ENCODE measurements around the gene CACNG1. TPM values are rescaled to one million over a fixed set of nuclear protein-coding genes. Genes with fewer than 3 reads are reported as not detected.

CACNG1 gene, protein sequence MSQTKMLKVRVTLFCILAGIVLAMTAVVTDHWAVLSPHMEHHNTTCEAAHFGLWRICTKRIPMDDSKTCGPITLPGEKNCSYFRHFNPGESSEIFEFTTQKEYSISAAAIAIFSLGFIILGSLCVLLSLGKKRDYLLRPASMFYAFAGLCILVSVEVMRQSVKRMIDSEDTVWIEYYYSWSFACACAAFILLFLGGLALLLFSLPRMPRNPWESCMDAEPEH
- 0.11 to 0.37 TPM in 2 of 5 replicates, not detected in the others for total RNA-seq (2022; extraction: Qiagen RNA extraction; ENCODE audit: low read depth)

DNA sequence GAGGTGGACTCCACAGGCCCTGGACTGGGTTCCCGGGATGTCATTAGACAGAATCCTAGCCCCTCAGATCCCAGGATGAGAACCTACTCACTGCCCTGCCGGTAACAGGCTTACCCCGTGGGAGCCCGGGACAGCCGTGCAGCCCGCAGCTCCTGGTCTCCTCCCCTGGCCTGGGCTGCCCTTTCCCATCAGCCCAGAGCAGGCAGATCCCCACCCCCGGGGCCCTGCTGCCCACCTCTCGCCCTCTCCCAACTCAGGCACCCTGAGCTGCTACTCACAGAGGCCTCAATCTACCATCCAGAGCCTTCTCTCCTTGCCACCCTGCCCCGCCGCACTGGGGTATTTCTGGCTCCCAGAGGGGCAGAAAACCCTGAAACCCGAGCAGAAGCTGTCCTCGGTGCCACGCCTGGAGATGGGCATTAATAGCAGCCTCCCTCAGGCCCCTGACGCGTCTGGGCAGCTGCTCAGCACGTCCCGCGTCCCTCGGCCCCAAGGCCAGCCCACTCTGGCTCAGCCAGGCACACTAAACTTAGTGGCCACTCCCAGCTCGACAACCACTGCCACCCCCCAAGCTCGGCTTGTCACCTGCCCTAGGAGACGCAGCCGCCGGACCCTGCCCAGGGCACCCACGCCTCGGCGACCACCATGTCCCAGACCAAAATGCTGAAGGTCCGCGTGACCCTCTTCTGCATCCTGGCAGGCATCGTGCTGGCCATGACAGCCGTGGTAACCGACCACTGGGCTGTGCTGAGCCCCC is at the start of gene CACNG1:
CACNG1 (plus strand) TSS at position 539 of the 757 bp plus-strand sequence; CDS start at position 646, 107 bp downstream.

Other genes starting within 250 kb of the CACNG1 start
- not detected in 5 replicates for gene CACNG5, start 209.4 kb upstream of the CACNG1 start, total RNA-seq (2022; extraction: Qiagen RNA extraction; ENCODE audit: low read depth)
- gene CACNG4, start 79.8 kb upstream of the CACNG1 start, total RNA-seq (2022; extraction: Qiagen RNA extraction; ENCODE audit: low read depth) = 10.0 to 14.2 TPM (median 13.1 TPM) in 5 replicates
- gene HELZ, start 200.6 kb downstream of the CACNG1 start, total RNA-seq (2022; extraction: Qiagen RNA extraction; ENCODE audit: low read depth) = 7.0 to 12.6 TPM (median 10.1 TPM) in 5 replicates

Measured in A549 treated with ZK216348 at 1 μM for 4 hours (cell line).